GM12878 (cell line): ENCODE measurements around the gene PPP1R14B. TPM values are rescaled to one million over a fixed set of nuclear protein-coding genes. Genes with fewer than 3 reads are reported as not detected.

ENCODE experiments used
- ATAC-seq: fragments of 200-7000 bp; cut with Tn5 transposase; 3 replicates; pipeline ENCODE4 v1.9.1; 2020; ENCODE audit warnings: mild to moderate bottlenecking, moderate library complexity
- BruUV-seq: library from RNA; stranded (reverse); fragments of 400-500 nt; replicated peaks from 2 replicates; lab custom pipeline; 2021; lab: Mats Ljungman, UMichigan
- CTCF ChIA-PET: fragments of 300-600 bp; sonication (Branson Sonifier 250); formaldehyde crosslinking; extraction: SDS; loops from one replicate; lab custom pipeline; 2021; ENCODE audit warnings: inconsistent platforms; lab: Yijun Ruan, JAX
- POLR2A ChIA-PET: fragments of 350-600 bp; formaldehyde crosslinking; extraction: SDS; loops from one replicate; lab custom pipeline; 2021; ENCODE audit warnings: inconsistent platforms; lab: Charles Lee
- RAD21 ChIA-PET: fragments of 300-600 bp; sonication (Branson Sonifier 250); formaldehyde crosslinking; loops from one replicate; lab custom pipeline; 2023; ENCODE audit warnings: antibody characterized with exemption; ENCODE audit not compliant: unreplicated experiment; lab: Charles Lee
- SMC1A ChIA-PET: fragments of 300-600 bp; sonication (Branson Sonifier 250); formaldehyde crosslinking; loops from one replicate; lab custom pipeline; 2023; ENCODE audit not compliant: unreplicated experiment, uncharacterized antibody; lab: Charles Lee
- DNase-seq: peaks from one replicate; pipeline ENCODE4 v3.0.0-alpha.2; 2011; ENCODE audit warnings: low read depth, low spot score
- FAIRE-seq: peaks from 3 replicates; lab custom pipeline; 2011; peaks lifted over from hg19 to GRCh38; lab: Jason Lieb, UNC
- H2AFZ ChIP-seq: 2 replicates; pipeline ENCODE4 v1.6.0; 2011; ENCODE audit warnings: low read depth, low read length, control low read depth; ENCODE audit not compliant: control insufficient read depth
- H3K27ac ChIP-seq: 2 replicates; pipeline ENCODE4 v1.5.1; 2011; ENCODE audit warnings: control low read depth; ENCODE audit not compliant: control insufficient read depth, insufficient read depth
- H3K27me3 ChIP-seq, 2 experiments: replicated peaks in 1 of 2; 2 replicates each; pipeline versions ENCODE4 v1.6.0 to v1.6.1; 2011; ENCODE audit warnings: low read length in 1 of 2; ENCODE audit not compliant: control insufficient read depth in 2 of 2, insufficient read depth in 2 of 2
- H3K36me3 ChIP-seq, 2 experiments: 2 replicates each; pipeline ENCODE4 v1.5.1; 2011; ENCODE audit warnings: low read length in 1 of 2; ENCODE audit not compliant: control insufficient read depth in 2 of 2, insufficient read depth in 2 of 2
- H3K4me1 ChIP-seq: 2 replicates; pipeline ENCODE4 v1.6.1; 2011; ENCODE audit warnings: mild to moderate bottlenecking, low read length, moderate library complexity, mixed read lengths; ENCODE audit not compliant: control insufficient read depth, insufficient read depth
- H3K4me2 ChIP-seq: 2 replicates; pipeline ENCODE4 v1.6.0; 2011; ENCODE audit warnings: control low read depth; ENCODE audit not compliant: control insufficient read depth, insufficient read depth
- H3K4me3 ChIP-seq: fragments of 200-600 bp; sonication (generic); 2 replicates; pipeline ENCODE4 v1.5.1; 2016
- H3K79me2 ChIP-seq: 2 replicates; pipeline ENCODE4 v1.6.0; 2011; ENCODE audit warnings: low read length; ENCODE audit not compliant: control insufficient read depth, insufficient read depth
- H3K9ac ChIP-seq: 2 replicates; pipeline ENCODE4 v1.8.0; 2011; ENCODE audit warnings: low read length, control low read depth, mixed read lengths; ENCODE audit not compliant: control insufficient read depth, insufficient read depth
- H3K9me3 ChIP-seq: replicated peaks from 3 replicates; pipeline ENCODE4 v1.5.1; 2011; ENCODE audit warnings: mild to moderate bottlenecking, low read length; ENCODE audit not compliant: control insufficient read depth, insufficient read depth
- H4K20me1 ChIP-seq: 2 replicates; pipeline ENCODE4 v1.6.0; 2011; ENCODE audit not compliant: control insufficient read depth, insufficient read depth
- BMI1 ChIP-seq: fragments of 450-650 bp; IDR thresholded peaks from 2 replicates; pipeline ENCODE4 v1.6.1; 2016; ENCODE audit warnings: mild to moderate bottlenecking, moderate library complexity, borderline replicate concordance
- CEBPB ChIP-seq, 2 experiments: fragments of 150-350 bp in 1 of 2; IDR thresholded peaks; 2 replicates each; pipeline ENCODE4 v1.6.1; 2012 to 2014; ENCODE audit warnings: low read depth in 2 of 2, low read length in 2 of 2, borderline replicate concordance in 1 of 2, inconsistent platforms in 1 of 2
- IKZF1 ChIP-seq: fragments of 450-650 bp; conservative IDR thresholded peaks from 2 replicates; pipeline ENCODE4 v1.6.1; 2017; ENCODE audit warnings: antibody characterized with exemption, mild to moderate bottlenecking
- IRF3 ChIP-seq: fragments of 450-650 bp; IDR thresholded peaks from 2 replicates; pipeline ENCODE4 v1.6.1; 2014; ENCODE audit warnings: mild to moderate bottlenecking
- JUND ChIP-seq: IDR thresholded peaks from 2 replicates; pipeline ENCODE4 v1.6.1; 2012; ENCODE audit warnings: low read depth, mild to moderate bottlenecking, low read length, improper control_type of control experiment, moderate library complexity
- KLF5 ChIP-seq: fragments of 450-650 bp; IDR thresholded peaks from 2 replicates; pipeline ENCODE4 v1.6.1; 2014; ENCODE audit warnings: mild to moderate bottlenecking; ENCODE audit not compliant: partially characterized antibody
- PAX5 ChIP-seq: IDR thresholded peaks from 2 replicates; pipeline ENCODE4 v1.6.1; 2011; ENCODE audit warnings: low read depth, low read length, borderline replicate concordance
- RBBP5 ChIP-seq: fragments of 200-600 bp; sonication (generic); conservative IDR thresholded peaks from 2 replicates; pipeline ENCODE4 v1.6.1; 2016
- SMAD1 ChIP-seq: fragments of 450-650 bp; IDR thresholded peaks from 2 replicates; pipeline ENCODE4 v1.6.1; 2018; ENCODE audit warnings: mild to moderate bottlenecking, low read depth; ENCODE audit not compliant: partially characterized antibody
- SMARCA5 ChIP-seq: fragments of 450-650 bp; IDR thresholded peaks from 2 replicates; pipeline ENCODE4 v1.6.1; 2017; ENCODE audit warnings: mild to moderate bottlenecking
- TCF3 ChIP-seq: IDR thresholded peaks from 2 replicates; pipeline ENCODE4 v1.6.1; 2012; ENCODE audit warnings: low read depth, mild to moderate bottlenecking, low read length, borderline replicate concordance; ENCODE audit not compliant: insufficient read depth
- USF1 ChIP-seq: IDR thresholded peaks from 2 replicates; pipeline ENCODE4 v1.6.1; 2011; ENCODE audit warnings: borderline replicate concordance, low read depth, mild to moderate bottlenecking, moderate library complexity, mixed read lengths, low read length; ENCODE audit not compliant: insufficient read depth; ENCODE audit errors: extremely low read length
- WGBS: methylation state at CpG from one replicate; pipeline ENCODE4 v1.1.6; 2016; ENCODE audit warnings: low lambda C conversion rate; ENCODE audit not compliant: insufficient replicate concordance, insufficient coverage; ENCODE audit errors: missing lambda C conversion rate; 5-methylcytosine and 5-hydroxymethylcytosine counted together
- in situ Hi-C: fragments of 300-500 bp; cut with MboI; formaldehyde crosslinking; loops from 9 replicates; pipeline ENCODE4 v1.14.3; 2018; ENCODE audit warnings: mixed read lengths
- intact Hi-C: fragments of 100-400 bp; cut with micrococcal nuclease; formaldehyde crosslinking; loops from one replicate; pipeline ENCODE4 v1.14.2; 2022; ENCODE audit not compliant: unreplicated experiment
- polyA plus RNA-seq, 11 experiments: library from polyadenylated mRNA; depleted of rRNA in 4 of 11; unstranded in 6 of 11; stranded (reverse) in 5 of 11; fragments of >200 nt; fragmentation: Nextera tagmentation in 4 of 11; fragmentation: Illumina TruSeq in 1 of 11; extraction: Ambion mirVana in 4 of 11; extraction: Trizol in 1 of 11; gene quantifications; 1 replicate in 1 of 11; 2 replicates in 10 of 11; pipeline versions ENCODE4 v1.2.1 to v1.2.3, GENCODE V29; 2011 to 2016; ENCODE audit warnings: inconsistent platforms in 2 of 11, missing spikeins in 2 of 11, low read depth in 1 of 11
- total RNA-seq, 4 experiments: library from RNA; depleted of rRNA in 3 of 4; stranded (reverse); fragments of >200 nt in 3 of 4; fragmentation: Illumina TruSeq in 1 of 4; extraction: Trizol in 1 of 4; gene quantifications; 2 replicates each; pipeline versions ENCODE4 v1.2.1 to v1.2.3, GENCODE V29; 2013 to 2021

The PPP1R14B gene
- total and polyA plus RNA-seq, 10 of the 15 experiments (the other 5 are each of a cell fraction or from before 2014, with no cell fraction given): 8.4 to 283 (median 124) TPM

- H2AFZ ChIP-seq: no peak overlapping the region
- H3K36me3 ChIP-seq: peaks cover 0 to 5% of the 10 kb centered on the region in 2 experiments; a peak in 2 of 4 replicates
- H3K4me2 ChIP-seq: no peak overlapping the region
- ChIA-PET POLR2A (no interaction called here), SMC1A (no interaction called here), RAD21 (interaction anchor here (0.5 kb wide), 1 partner anchor 48 kb away, joined by 3 read pairs; no protein-coding TSS in a partner anchor), CTCF (interaction anchor here (1.5 to 2.0 kb wide), 3 partner anchors 10 to 39 kb away, joined by 4 to 9 read pairs (median 5); partner anchors contain the start of gene PLCB3)
- no peak for ATAC-seq
- H3K27me3 ChIP-seq: no peaks in the 10 kb centered on the region
- intact Hi-C loops: no loop called here
- no peak overlapping the region for H3K9ac ChIP-seq
- FAIRE-seq: no peak
- no peak for DNase-seq
- 86% methylated on average over 18 of the region's 18 CpGs for WGBS
- H3K79me2 ChIP-seq: no peaks in the 10 kb centered on the region
- H3K9me3 ChIP-seq: no peaks in the 10 kb centered on the region
- no peak overlapping the region for H3K27ac ChIP-seq
- in situ Hi-C loops: no loop called here
- H3K4me3 ChIP-seq: no peak overlapping the region
- TF ChIP-seq SMARCA5 (no peak), IRF3 (no peak)
- H3K4me1 ChIP-seq: peaks cover 11% of the 10 kb centered on the region
- no TSS peak for BruUV-seq
- H4K20me1 ChIP-seq: no peaks in the 10 kb centered on the region
Measured at GRCh38 chr11:64261556-64262080, 14.9 kb upstream of the PPP1R14B start.

- Histone ChIP-seq H2AFZ (no peak overlapping the region), H3K4me2 (no peak overlapping the region), H3K27me3 (no peaks in the 10 kb centered on the region), H3K79me2 (no peaks in the 10 kb centered on the region), H4K20me1 (no peaks in the 10 kb centered on the region), H3K9me3 (no peaks in the 10 kb centered on the region), H3K9ac (no peak overlapping the region), H3K4me3 (no peak overlapping the region), H3K27ac (peak overlapping the region; percentile 17; the same call in 1 of the 2 replicates), H3K36me3 (peaks cover 0 to 5% of the 10 kb centered on the region in 2 experiments; a peak in 2 of 4 replicates), H3K4me1 (peaks cover 11% of the 10 kb centered on the region)
- no peak for DNase-seq
- WGBS: 73% methylated on average over 6 of the region's 6 CpGs
- TF ChIP-seq SMAD1: no peak
- TF ChIP-seq BMI1: no peak
- TF ChIP-seq KLF5: no peak
- no peak for TF ChIP-seq CEBPB (IDR thresholded peaks at IDR 0.05; ENCODE audit: borderline replicate concordance in 1 of 2, low read depth in 2 of 2, low read length in 2 of 2)
- TF ChIP-seq PAX5: no peak
- no peak for TF ChIP-seq JUND
- TF ChIP-seq RBBP5: no peak
- no peak for TF ChIP-seq TCF3
- no peak for TF ChIP-seq IKZF1
- no peak for TF ChIP-seq USF1
- intact Hi-C loops: no loop called here
- ChIA-PET CTCF (interaction anchor here (1.0 to 1.5 kb wide), 2 partner anchors 9 kb away, joined by 3 to 5 read pairs; partner anchors contain the start of gene PLCB3), POLR2A (interaction anchor here (0.6 to 1.2 kb wide), 3 partner anchors 14 to 1812 kb away, joined by 3 to 4 read pairs (median 3); partner anchors contain the start of gene PPP1R14B), RAD21 (interaction anchor here (0.7 kb wide), 1 partner anchor 53 kb away, joined by 3 read pairs; the partner anchor contains the start of gene FERMT3), SMC1A (no interaction called here)
- in situ Hi-C loops: no loop called here
- no TSS peak for BruUV-seq
- ATAC-seq: peak; percentile 70
- FAIRE-seq: no peak
Measured at GRCh38 chr11:64260147-64260708, 13.5 kb upstream of the PPP1R14B start.
